AG04450 (cell line): ENCODE measurements around the gene LRRC8C. TPM values are rescaled to one million over a fixed set of nuclear protein-coding genes. Genes with fewer than 3 reads are reported as not detected.

ENCODE experiments used
- CTCF ChIA-PET: fragments of 300-600, 350-600 bp; formaldehyde crosslinking; extraction: SDS; loops from one replicate; lab custom pipeline; 2022; ENCODE audit warnings: antibody characterized with exemption, inconsistent platforms; lab: Charles Lee
- POLR2A ChIA-PET: fragments of 350-600 bp; formaldehyde crosslinking; extraction: SDS; loops from one replicate; lab custom pipeline; 2021; ENCODE audit warnings: antibody characterized with exemption, inconsistent platforms; lab: Yijun Ruan, JAX
- DNase-seq: peaks from one replicate; pipeline ENCODE4 v3.0.0-alpha.2; 2011; ENCODE audit warnings: low read depth, low spot score
- H3K27ac ChIP-seq: one replicate; pipeline ENCODE4 v1.5.1; 2012; ENCODE audit warnings: low read depth, low read length, control low read depth
- H3K27me3 ChIP-seq: one replicate; pipeline ENCODE4 v1.6.0; 2012; ENCODE audit warnings: low read length; ENCODE audit not compliant: control insufficient read depth, insufficient read depth
- H3K4me3 ChIP-seq: 2 replicates; pipeline ENCODE4 v1.5.1; 2011; ENCODE audit warnings: mild to moderate bottlenecking, low read depth, low read length, control low read depth
- H3K9me3 ChIP-seq: 2 replicates; pipeline ENCODE4 v1.5.1; 2012; ENCODE audit warnings: low read length; ENCODE audit not compliant: control insufficient read depth, insufficient read depth
- CTCF ChIP-seq: IDR thresholded peaks from 2 replicates; pipeline ENCODE4 v1.5.1; 2011; ENCODE audit warnings: low read depth, low read length, control low read depth, inconsistent platforms
- polyA plus RNA-seq: library from polyadenylated mRNA; depleted of rRNA; stranded (reverse); fragments of >200 nt; gene quantifications from 2 replicates; pipeline ENCODE4 v1.2.3, GENCODE V29; 2011

LRRC8C gene
- polyA plus RNA-seq, 1 experiment, result 19.4 TPM

- ChIA-PET CTCF (interaction anchor here (7.5 kb wide), 1 partner anchor 24 kb away, joined by 40 read pairs; no protein-coding TSS in a partner anchor), POLR2A (no interaction called here)
- H3K27me3 ChIP-seq, result no peaks in the 10 kb centered on the region
- no peak for TF ChIP-seq CTCF
- no peak for DNase-seq
- no peak overlapping the region for H3K4me3 ChIP-seq
- no peaks in the 10 kb centered on the region for H3K9me3 ChIP-seq
- no peak overlapping the region for H3K27ac ChIP-seq
These were observed 106.3 kb downstream of the LRRC8C start for GRCh38 chr1:89739013-89739843.

- Histone ChIP-seq H3K4me3 (no peak overlapping the region), H3K27me3 (no peaks in the 10 kb centered on the region), H3K9me3 (no peaks in the 10 kb centered on the region), H3K27ac (no peak overlapping the region)
- TF ChIP-seq CTCF, result no peak
- ChIA-PET POLR2A (no interaction called here), CTCF (interaction anchor here (7.5 kb wide), 1 partner anchor 24 kb away, joined by 40 read pairs; no protein-coding TSS in a partner anchor)
- no peak for DNase-seq
These were observed 106.9 kb downstream of the LRRC8C start for GRCh38 chr1:89739844-89740216.

GRCh38 chr1:89743788-89744187 is 110.9 kb downstream of the LRRC8C start:
- Histone ChIP-seq H3K9me3 (no peaks in the 10 kb centered on the region), H3K27ac (no peak overlapping the region), H3K27me3 (no peaks in the 10 kb centered on the region), H3K4me3 (no peak overlapping the region)
- ChIA-PET CTCF (interaction anchor here (7.5 kb wide), 1 partner anchor 20 kb away, joined by 40 read pairs; no protein-coding TSS in a partner anchor), POLR2A (no interaction called here)
- DNase-seq, result no peak
- no peak for TF ChIP-seq CTCF

- H3K27ac ChIP-seq, result no peak overlapping the region
- DNase-seq, result no peak
- ChIA-PET POLR2A (no interaction called here), CTCF (interaction anchor here (7.5 kb wide), 1 partner anchor 17 kb away, joined by 40 read pairs; no protein-coding TSS in a partner anchor)
- no peaks in the 10 kb centered on the region for H3K27me3 ChIP-seq
- H3K9me3 ChIP-seq, result no peaks in the 10 kb centered on the region
- no peak for TF ChIP-seq CTCF
- H3K4me3 ChIP-seq, result no peak overlapping the region
These were observed 113.7 kb downstream of the LRRC8C start for GRCh38 chr1:89746424-89747149.
